WERI-Rb-1 (cell line): ENCODE results near the gene ADAM15.

ENCODE experiments used
- DNase-seq: peaks from one replicate; pipeline ENCODE4 v3.0.0-alpha.2; 2020
- H3K27ac ChIP-seq: fragments of 250-450 bp; sonication (Bioruptor Pico); 2 replicates; pipeline ENCODE4 v1.5.1; 2020; ENCODE audit warnings: mild to moderate bottlenecking, moderate library complexity
- H3K27me3 ChIP-seq: fragments of 250-450 bp; sonication (Bioruptor Pico); 2 replicates; pipeline ENCODE4 v1.5.1; 2021; ENCODE audit warnings: mild to moderate bottlenecking, low read depth, moderate library complexity; ENCODE audit not compliant: insufficient read depth, severe bottlenecking
- H3K36me3 ChIP-seq: fragments of 250-450 bp; sonication (Bioruptor Pico); 2 replicates; pipeline ENCODE4 v1.5.1; 2020; ENCODE audit warnings: mild to moderate bottlenecking, moderate library complexity
- H3K4me3 ChIP-seq: 2 replicates; pipeline ENCODE4 v1.5.1; 2011; ENCODE audit warnings: low read depth, mild to moderate bottlenecking, control low read depth, low read length
- H3K9me3 ChIP-seq: fragments of 250-450 bp; sonication (Bioruptor Pico); 2 replicates; pipeline ENCODE4 v1.5.1; 2021; ENCODE audit warnings: mild to moderate bottlenecking, moderate library complexity; ENCODE audit not compliant: severe bottlenecking
- TF ChIP-seq, protein P1 (sequence below): IDR thresholded peaks from 2 replicates; pipeline ENCODE4 v1.5.1; 2011; ENCODE audit warnings: low read depth, mild to moderate bottlenecking, control low read depth, inconsistent platforms, low read length

ADAM15 gene

DNA sequence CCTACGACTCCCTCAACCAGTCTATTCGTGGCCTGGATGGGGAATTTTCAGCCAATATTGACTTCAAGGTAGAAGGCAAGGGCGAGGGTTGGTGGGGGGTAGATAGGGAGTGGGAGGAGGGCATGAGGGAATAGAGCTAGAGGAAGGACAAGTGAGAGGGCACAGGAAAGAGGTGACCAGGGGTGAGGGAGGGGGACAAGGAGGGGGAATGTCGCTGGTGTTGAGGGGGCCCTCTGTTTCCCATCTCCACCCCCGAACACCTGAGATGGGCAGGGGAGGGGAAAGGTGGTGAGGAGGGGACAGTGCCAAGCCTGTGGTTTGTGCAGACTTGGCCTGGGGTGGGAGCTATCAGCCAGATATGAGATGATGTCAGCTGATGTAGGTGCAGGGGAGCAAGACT lies 8.3 kb upstream of the ADAM15 start:
- Histone ChIP-seq H3K27me3 (no peaks in the 10 kb centered on the region), H3K27ac (no peak overlapping the region), H3K36me3 (no peaks in the 10 kb centered on the region), H3K9me3 (no peaks in the 10 kb centered on the region), H3K4me3 (no peak overlapping the region)
- TF ChIP-seq, protein P1, sequence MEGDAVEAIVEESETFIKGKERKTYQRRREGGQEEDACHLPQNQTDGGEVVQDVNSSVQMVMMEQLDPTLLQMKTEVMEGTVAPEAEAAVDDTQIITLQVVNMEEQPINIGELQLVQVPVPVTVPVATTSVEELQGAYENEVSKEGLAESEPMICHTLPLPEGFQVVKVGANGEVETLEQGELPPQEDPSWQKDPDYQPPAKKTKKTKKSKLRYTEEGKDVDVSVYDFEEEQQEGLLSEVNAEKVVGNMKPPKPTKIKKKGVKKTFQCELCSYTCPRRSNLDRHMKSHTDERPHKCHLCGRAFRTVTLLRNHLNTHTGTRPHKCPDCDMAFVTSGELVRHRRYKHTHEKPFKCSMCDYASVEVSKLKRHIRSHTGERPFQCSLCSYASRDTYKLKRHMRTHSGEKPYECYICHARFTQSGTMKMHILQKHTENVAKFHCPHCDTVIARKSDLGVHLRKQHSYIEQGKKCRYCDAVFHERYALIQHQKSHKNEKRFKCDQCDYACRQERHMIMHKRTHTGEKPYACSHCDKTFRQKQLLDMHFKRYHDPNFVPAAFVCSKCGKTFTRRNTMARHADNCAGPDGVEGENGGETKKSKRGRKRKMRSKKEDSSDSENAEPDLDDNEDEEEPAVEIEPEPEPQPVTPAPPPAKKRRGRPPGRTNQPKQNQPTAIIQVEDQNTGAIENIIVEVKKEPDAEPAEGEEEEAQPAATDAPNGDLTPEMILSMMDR = no peak
- no peak for DNase-seq

DNA sequence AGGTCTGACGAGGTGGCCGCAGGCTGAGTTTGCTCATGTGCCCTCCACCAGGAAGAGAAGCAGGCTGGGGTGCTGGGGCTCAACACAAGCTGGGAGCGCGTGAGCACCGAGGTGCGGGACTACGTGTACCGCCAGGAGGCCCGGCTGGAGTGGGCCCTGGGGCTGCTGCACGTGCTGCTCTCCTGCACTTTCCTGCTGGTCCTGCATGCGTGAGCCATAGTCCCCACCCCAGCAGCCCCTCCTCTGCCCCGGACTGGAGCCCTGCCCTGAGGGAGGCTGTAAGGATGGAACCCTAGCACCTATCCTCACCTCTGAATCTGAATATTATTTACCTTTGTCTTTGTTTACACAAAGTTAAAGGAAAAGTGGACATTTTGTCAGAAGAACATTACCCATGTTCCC lies 7.8 kb upstream of the ADAM15 start:
- DNase-seq = no peak
- H3K27ac ChIP-seq = no peak overlapping the region
- H3K27me3 ChIP-seq = no peaks in the 10 kb centered on the region
- H3K9me3 ChIP-seq = no peaks in the 10 kb centered on the region
- H3K36me3 ChIP-seq = no peaks in the 10 kb centered on the region
- H3K4me3 ChIP-seq = no peak overlapping the region
- TF ChIP-seq, protein P1 = no peak

DNA sequence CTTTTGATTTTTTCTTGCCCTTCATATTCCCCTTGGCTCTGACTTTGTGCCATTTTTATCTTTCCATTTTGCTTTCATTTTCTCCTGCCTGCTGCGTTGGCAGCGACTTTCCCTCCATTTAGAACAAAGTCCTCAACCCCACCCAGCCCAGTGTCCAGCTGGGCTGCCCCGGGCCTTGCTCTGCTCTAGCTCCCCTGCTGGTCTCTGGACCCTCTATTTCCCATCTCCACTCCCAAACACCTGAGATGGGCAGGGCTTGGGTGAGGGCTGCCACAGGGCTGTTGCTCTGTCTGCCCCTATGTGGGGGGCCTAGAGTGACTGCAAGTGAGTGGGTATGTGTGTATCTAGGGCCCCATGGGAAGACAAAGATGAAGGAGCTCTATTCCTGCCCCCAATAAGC lies 7.3 kb upstream of the ADAM15 start:
- no peak overlapping the region for H3K27ac ChIP-seq

DNA sequence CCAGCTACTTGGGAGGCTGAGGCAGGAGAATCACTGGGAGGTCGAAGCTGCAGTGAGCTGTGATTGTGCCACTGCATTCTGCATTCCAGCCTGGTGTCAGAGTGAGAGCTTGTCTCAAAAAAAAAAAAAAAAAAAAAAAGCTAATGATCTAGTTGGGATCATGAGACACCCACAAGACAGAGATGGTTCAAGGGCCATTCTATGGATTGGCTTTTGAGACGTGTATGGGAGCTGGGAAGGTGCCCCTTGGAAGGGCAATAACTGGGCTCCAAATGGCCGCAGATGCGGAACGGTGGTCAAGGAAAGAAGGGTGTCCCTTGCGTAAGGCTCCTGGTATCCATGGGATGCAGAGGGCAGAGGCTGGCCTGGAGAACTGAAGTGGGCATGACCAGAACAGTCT lies 6.8 kb upstream of the ADAM15 start:
- no peak for DNase-seq
- Histone ChIP-seq H3K36me3 (no peaks in the 10 kb centered on the region), H3K27me3 (no peaks in the 10 kb centered on the region), H3K27ac (peak overlapping the region; percentile 71), H3K9me3 (no peaks in the 10 kb centered on the region), H3K4me3 (no peak overlapping the region)
- TF ChIP-seq, protein P1 = no peak

More for the DNA sequence above, 7.3 kb upstream of the ADAM15 start:
- no peaks in the 10 kb centered on the region for H3K27me3 ChIP-seq
- no peaks in the 10 kb centered on the region for H3K9me3 ChIP-seq
- no peaks in the 10 kb centered on the region for H3K36me3 ChIP-seq
- no peak overlapping the region for H3K4me3 ChIP-seq
- no peak for DNase-seq
- TF ChIP-seq, protein P1 = no peak

DNA sequence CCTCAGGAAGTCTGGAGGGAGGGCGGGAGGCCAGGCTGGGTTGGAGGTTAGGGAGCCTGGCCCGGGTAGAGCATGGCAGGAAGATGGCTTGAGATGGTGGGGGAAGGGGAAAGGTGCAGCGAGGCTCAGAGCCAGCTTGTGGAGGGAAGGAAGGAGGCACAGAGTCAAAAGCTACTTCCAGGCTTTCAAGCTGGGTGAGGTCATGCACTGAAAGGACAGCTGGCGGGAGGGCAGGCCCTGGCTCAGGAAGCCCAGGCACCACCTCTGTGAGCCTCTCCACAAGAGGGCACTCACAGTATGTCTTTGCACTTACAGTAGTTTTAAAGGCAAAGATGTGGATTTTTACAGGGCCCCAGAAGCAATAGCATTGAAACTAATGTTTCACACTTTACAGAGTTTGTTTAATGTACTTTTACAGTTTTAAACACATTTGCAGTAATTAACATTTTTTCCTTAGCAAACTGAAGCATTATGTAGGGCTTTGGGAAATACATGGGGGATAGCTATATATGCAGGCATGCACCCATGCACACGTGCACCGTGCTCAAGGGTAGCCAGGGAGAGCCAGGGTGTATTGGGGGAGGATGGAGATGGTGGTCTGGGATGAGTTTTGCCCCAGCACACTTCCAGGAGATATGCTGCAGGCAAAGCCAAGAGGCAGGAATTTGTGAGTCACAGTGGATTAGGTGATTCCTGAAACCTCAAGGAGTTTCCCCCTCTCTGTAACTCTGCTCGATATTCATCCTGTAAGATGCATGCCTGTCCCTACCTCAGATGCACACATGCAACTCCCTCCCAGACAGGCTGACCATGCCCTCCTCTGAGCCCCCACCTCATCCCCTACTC lies 6.1 kb upstream of the ADAM15 start:
- no peaks in the 10 kb centered on the region for H3K27me3 ChIP-seq
- peak overlapping the region; percentile 71 for H3K27ac ChIP-seq
- H3K9me3 ChIP-seq = no peaks in the 10 kb centered on the region
- TF ChIP-seq, protein P1 = peak; percentile 99
- no peaks in the 10 kb centered on the region for H3K36me3 ChIP-seq
- no peak overlapping the region for H3K4me3 ChIP-seq
- peak; percentile 99 for DNase-seq
